Measurements from ENCODE around the gene CARHSP1.
A peak's percentile ranks its signal among the peaks of the same experiment; 100 is the strongest.
"Not testable (repeated sequence)": the region's sequence is repeated elsewhere in the genome, so short reads cannot be mapped to it uniquely, and the experiment has no call there.

Gene CARHSP1

GRCh38 chr16:8847623-8848022 is 21.2 kb downstream of the CARHSP1 start:
- no peak overlapping the region for H3K4me3 ChIP-seq (ENCODE audit: low read length)
- TF ChIP-seq CTCF (conservative IDR thresholded peaks at IDR 0.05; ENCODE audit: low read length) = no peak
- DNase-seq (ENCODE audit: low read depth) = no peak

- no peak overlapping the region for H3K4me3 ChIP-seq (ENCODE audit: low read length)
- TF ChIP-seq CTCF (conservative IDR thresholded peaks at IDR 0.05; ENCODE audit: low read length) = no peak
- no peak for DNase-seq (ENCODE audit: low read depth)
Observed at GRCh38 chr16:8847145-8847544, 21.7 kb downstream of the CARHSP1 start.

- no peak for TF ChIP-seq CTCF (conservative IDR thresholded peaks at IDR 0.05; ENCODE audit: low read length)
- H3K4me3 ChIP-seq (ENCODE audit: low read length) = no peak overlapping the region
- DNase-seq (ENCODE audit: low read depth) = no peak
Observed at GRCh38 chr16:8846401-8846932, 22.3 kb downstream of the CARHSP1 start.

- TF ChIP-seq CTCF (conservative IDR thresholded peaks at IDR 0.05; ENCODE audit: low read length) = no peak
- no peak overlapping the region for H3K4me3 ChIP-seq (ENCODE audit: low read length)
- DNase-seq (ENCODE audit: low read depth) = no peak
Observed at GRCh38 chr16:8845699-8846298, 23.0 kb downstream of the CARHSP1 start.

GRCh38 chr16:8843296-8843695 is 25.5 kb downstream of the CARHSP1 start:
- H3K4me3 ChIP-seq (ENCODE audit: low read length) = not testable (repeated sequence)
- DNase-seq (ENCODE audit: low read depth) = peak; percentile 57

GRCh38 chr16:8842016-8842415 is 26.8 kb downstream of the CARHSP1 start:
- peak; percentile 41 for DNase-seq (ENCODE audit: low read depth)
- not testable (repeated sequence) for H3K4me3 ChIP-seq (ENCODE audit: low read length)

GRCh38 chr16:8837594-8837993 is 31.2 kb downstream of the CARHSP1 start:
- H3K4me3 ChIP-seq (ENCODE audit: low read length); DNase-seq (ENCODE audit: low read depth): not testable (repeated sequence)

- DNase-seq (ENCODE audit: low read depth); H3K4me3 ChIP-seq (ENCODE audit: low read length): not testable (repeated sequence)
Observed at GRCh38 chr16:8836797-8837196, 32.0 kb downstream of the CARHSP1 start.

- DNase-seq (ENCODE audit: low read depth) = no peak
- TF ChIP-seq CTCF (conservative IDR thresholded peaks at IDR 0.05; ENCODE audit: low read length) = no peak
- no peak overlapping the region for H3K4me3 ChIP-seq (ENCODE audit: low read length)
Observed at GRCh38 chr16:8832717-8833105, 36.1 kb downstream of the CARHSP1 start.
